Stimulated activated CD4-positive, alpha-beta T cell treated with anti-CD3 and anti-CD28 coated beads, Interleukin-2, amount 100 ng/mL, for 48 hours (primary cell): ENCODE data around the gene BANP.
"Not testable (repeated sequence)": the region's sequence is repeated elsewhere in the genome, so short reads cannot be mapped to it uniquely, and the experiment has no call there.

ENCODE experiments used
- DNase-seq, 2 donors: peaks; one replicate each; pipeline ENCODE4 v3.0.0-alpha.2; 2020

Gene BANP

DNA sequence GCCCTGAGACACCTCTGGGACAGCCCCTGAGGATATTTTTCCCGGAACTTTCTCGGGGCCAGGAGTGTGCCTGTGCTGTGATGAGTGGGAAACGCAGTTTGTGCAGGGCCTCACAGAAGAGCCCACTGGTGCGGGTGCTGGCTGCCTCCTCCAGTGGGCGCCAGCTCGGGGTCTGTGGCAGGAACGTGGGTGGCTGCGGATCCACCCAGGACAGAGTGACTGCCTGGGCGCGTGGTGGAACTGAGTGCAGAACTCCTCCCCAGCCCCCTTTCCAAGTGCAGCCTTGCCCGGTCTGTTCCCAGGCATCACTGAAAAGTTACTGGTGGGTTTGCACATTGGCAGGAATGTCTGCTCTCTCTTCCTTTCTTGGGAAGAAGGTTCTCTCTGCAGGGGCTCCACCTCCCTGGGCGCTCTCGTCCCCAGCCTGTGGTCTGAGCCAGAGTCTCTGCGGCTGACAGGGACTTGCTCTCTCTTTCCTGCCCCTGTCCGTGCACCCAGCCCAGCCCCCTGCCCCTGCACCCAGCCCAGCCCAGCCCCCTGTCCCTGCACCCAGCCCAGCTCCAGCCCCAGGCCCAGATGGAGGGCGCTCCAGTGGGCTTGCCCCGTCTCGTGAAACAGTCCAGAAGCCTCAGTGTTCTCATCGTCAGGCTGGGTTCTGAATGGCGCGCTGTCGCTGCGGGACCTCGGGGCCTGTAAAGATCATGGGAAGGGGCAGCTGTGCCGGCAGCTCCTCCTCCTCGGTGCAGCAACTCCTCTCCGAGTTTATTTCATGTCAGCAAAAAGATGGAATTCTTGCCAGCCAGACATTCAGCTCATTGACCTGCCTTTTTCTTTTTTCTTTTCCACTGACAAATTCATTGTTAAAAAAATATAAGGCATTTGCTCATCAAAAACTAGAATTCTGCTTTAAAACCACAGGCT, 117.5 kb downstream of the BANP start:
- no peak for DNase-seq

- DNase-seq = no peak
Measured at GRCh38 chr16:88069397-88070168, 118.3 kb downstream of the BANP start.

- DNase-seq = no peak
Measured at GRCh38 chr16:88070341-88070740, 119.1 kb downstream of the BANP start.

DNA sequence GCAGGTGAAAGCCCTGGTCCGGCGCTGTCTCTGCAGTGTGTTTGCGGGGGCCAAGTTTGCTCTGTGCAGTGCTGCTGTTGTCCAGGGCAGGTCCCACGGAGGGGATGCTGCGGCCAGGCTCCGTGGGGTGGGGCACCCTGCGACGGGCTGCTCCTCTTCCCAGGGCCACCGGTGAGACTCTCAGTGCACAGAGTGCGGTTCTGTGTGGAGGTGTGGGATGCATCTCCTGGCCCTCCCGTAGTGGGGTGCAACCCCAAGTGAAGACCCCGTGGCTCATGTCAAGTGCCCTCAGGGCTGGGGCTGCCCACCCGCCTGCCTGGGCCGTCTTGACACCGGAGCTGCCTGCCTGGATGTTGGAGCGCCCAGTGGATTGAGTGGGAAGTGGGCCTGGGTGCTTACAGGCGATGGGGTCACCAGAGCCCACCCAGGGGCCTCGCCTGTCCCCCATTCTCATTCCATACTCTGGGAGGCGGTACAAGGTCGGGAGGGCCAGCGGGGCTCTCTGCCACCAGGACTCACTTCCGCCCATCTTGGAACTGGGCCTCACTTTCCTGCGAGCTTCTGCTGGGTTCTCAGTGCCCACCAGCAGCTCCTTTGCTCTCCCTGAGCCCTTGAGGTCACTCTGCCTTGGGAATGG, 119.9 kb downstream of the BANP start:
- no peak for DNase-seq

GRCh38 chr16:88071908-88072307, 120.7 kb downstream of the BANP start:
- DNase-seq = no peak

- DNase-seq = no peak
Measured at GRCh38 chr16:88072571-88073001, 121.4 kb downstream of the BANP start.

DNA sequence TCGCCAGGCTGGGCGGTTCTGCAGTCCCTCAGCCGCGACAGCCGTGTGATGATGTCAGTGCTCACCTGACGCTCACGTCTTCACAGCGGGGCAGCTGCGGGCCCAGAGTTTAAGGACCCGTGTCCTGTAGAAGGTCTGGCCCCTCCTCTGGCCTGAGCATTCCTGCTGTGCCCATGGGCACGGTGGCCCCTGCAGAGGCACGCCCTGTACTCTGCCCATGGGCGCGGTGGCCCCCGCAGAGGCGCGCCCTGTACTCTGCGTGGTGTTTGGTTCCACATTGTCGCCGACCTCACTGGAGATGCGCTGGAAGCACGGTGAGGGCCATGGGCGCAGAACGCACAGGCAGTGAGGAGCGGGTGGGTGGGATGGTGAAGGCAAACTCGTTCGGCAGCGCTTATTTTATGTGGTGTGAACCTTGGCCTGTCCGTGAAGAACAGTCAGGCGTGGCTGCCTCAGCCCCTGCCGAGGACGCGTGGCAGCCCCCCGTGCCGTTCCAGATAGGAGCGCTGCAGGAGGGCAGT, 122.0 kb downstream of the BANP start:
- DNase-seq = no peak

- no peak for DNase-seq
Measured at GRCh38 chr16:88074041-88074440, 122.8 kb downstream of the BANP start.

DNA sequence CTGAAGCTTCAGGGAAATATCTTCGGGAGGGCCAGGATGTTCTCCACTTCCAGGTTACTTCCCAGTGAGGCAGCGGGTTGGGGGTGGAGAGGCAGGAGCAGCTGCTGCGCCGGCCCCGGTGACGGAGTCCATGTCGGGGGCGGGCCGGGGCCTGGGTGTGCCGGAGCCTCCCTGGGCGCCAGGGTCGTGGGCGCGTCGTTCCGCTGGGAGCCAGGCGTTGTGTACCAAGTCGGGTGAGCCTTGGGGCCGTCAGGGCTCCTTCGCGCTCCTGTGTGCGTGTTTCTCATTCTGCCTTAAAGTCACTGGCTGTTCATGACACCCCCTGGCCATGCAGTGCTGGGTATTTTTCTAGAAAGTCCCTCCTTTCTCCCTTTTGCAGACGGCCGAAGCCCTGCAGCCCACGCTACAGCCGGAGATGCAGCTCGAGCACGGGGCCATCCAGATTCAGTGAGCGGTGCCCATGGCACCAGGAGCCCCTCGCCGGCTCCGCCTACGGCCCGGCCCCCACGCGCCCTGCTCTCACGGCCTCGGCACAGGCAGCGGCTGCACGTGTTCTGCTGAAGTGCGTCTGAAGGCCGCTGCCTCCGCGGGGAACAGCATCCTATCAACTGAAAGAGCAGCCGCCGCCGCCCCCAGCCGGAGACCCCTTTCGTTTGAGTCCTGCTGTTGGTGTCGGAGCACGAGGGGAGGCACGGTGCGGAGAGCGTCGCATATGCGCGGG, 125.1 kb downstream of the BANP start:
- DNase-seq = no peak

DNA sequence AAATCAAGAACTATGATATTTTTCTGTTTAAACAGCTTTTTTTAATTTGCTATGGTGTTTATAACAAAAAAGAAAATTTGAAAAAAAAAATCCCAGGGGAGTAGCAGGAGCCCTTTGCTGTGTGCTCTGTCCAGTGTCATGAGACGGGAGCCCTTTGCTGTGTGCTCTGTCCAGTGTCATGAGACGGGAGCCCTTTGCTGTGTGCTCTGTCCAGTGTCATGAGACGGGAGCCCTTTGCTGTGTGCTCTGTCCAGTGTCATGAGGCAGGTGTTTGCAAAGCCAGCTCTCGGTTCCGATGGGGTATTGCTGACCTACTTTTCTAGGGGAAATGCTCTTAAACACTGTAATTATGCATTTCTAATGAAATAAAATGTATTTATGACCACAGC, 125.7 kb downstream of the BANP start:
- DNase-seq = not testable (repeated sequence)

GRCh38 chr16:88077328-88078108, 126.3 kb downstream of the BANP start:
- DNase-seq = no peak

- no peak for DNase-seq
Measured at GRCh38 chr16:88078111-88078775, 127.0 kb downstream of the BANP start.

GRCh38 chr16:88083582-88083981, 132.3 kb downstream of the BANP start:
- no peak for DNase-seq

GRCh38 chr16:88084881-88085280, 133.6 kb downstream of the BANP start:
- no peak for DNase-seq

- DNase-seq = no peak
Measured at GRCh38 chr16:88086571-88087516, 135.6 kb downstream of the BANP start.

- DNase-seq = no peak
Measured at GRCh38 chr16:88087517-88087877, 136.3 kb downstream of the BANP start.

DNA sequence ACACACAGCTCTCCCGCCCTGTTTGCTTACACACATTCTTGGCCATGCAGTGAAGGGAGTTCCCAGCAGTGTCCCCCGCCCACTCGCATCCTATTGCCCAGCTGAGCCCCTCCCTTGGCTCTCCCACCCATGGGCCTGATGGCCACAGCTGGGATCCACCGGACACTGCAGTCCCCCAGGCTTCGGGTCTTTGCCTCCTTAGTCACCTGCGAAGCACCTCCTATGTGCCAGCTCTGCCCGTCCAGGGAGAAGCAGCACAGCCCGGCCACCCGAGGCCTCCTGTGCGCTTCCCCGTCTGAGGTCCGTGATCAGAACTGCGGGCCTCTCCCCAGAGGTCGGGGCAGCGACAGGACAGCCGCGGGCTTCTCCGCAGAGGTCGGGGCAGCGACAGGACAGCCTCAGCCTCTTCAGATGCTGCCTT, 136.9 kb downstream of the BANP start:
- DNase-seq = no peak

DNA sequence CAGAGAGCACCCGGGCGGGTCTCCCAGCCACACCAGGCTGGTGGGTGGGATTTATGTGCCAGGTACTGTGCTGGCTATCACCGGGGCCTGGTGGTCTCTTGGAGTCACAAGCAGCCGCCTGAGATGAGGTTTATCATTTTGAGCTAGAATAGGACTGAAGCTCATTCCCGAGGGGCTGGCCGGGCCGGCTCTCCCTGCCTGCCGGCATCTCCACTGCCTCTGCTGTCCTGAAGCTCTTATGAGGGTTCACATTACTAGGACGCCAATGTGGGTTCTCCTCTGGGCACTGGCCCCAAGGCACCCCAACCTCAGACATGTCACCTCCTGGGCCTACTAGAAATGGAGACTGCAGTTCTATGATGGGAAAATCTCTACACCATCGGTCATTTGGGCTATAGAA, 137.4 kb downstream of the BANP start:
- not testable (repeated sequence) for DNase-seq

GRCh38 chr16:88089071-88089470, 137.8 kb downstream of the BANP start:
- DNase-seq = not testable (repeated sequence)
